HG02852 (cell line): ENCODE results near the gene RHBDL3.
A peak's percentile ranks its signal among the peaks of the same experiment; 100 is the strongest.
"Not testable (repeated sequence)": the region's sequence is repeated elsewhere in the genome, so short reads cannot be mapped to it uniquely, and the experiment has no call there.

Source experiments
- ATAC-seq: cut with Tn5 transposase; IDR thresholded peaks from one replicate; pipeline ENCODE4 v1.9.1; 2021; ENCODE audit warnings: mild to moderate bottlenecking, moderate library complexity; ENCODE audit not compliant: unreplicated experiment

Gene RHBDL3

DNA sequence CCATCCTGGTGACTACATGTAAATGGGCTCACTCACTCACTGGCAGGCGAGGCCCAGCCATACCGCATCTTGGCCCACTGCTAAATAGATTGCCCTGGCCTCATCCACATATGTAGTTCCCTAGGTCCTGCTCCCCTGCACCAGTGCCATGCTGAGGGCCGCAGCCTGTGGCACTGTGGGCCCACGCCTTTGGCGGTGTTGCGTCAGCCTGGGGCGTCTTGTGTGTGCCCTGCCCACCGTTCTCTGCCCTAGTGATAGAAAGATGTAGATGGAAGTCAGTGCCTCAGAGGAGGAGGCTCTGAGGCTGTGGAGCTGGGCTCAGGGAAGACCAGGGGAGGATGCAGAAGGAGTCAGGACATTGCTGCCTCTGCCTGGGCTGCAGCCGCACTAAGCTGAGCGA, 57.4 kb downstream of the RHBDL3 start:
- ATAC-seq = no peak

DNA sequence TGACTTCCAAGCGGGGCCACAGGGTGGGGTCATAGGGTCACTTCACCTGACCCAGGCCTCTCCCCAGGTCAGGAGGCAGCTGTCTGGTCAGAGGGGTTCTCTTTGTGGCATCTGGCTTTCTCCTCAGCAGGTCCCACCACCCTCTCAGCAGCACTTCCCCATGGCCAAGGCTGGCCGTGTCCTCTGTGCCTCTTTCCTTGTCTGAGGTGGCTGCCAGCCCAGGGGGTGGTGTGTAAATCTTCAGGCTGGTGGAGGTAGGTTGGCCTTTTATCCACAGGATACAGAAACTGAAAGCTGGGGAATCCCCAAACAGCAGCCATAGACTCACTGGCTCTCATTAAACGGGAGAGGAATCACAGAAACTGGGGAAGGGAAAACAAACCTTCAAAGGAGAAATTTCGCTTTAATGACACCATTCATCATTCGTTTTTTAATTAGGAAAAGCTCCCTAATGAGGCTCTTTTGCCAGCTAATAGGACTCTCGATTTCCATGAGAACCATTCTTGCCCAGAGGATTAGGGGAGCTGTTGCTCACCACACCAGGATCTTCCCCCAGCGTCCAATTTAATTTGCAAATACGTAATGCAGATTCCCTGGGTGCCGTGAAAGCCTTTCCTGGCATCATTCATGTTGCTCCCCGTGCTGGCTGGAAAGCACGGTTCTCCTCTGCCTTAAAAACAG, 58.3 kb downstream of the RHBDL3 start:
- no peak for ATAC-seq

DNA sequence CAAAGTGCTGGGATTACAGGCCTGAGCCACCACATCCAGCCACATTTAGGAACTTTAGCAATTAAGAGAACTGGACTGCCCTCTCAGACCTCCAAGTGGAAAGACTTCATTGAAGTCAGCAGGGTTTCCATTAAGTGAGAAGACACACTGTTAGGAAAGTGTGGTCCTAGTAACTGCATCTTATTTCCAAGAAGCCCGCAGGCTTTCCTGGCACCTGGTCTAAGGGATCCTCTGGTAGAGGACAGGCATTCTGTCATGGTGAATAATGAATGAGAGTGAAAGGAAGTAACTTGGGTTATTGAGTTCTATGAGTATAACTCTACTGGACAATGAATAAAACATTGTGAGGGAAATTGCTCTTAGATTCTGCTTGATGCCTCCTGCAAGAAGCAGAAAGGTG, 62.3 kb downstream of the RHBDL3 start:
- no peak for ATAC-seq

DNA sequence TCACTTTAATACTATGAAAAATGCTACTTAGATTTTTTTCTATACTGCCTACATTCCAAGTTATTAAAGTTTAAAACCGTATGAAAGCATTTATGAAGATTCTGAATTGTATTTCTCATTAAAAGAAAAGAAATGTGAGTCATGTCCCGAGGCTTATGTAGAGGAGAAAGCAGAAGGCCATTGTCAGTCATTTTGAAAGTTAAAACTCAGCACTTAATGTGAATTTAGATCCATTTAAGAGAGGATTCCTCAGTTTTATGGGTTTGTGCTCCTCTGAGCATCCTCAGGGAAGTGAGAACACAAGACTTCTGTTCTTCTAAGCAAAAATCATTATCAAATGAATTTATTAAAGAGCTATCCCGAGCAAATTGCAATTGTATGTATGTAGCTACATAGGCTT, 64.5 kb downstream of the RHBDL3 start:
- ATAC-seq = no peak

DNA sequence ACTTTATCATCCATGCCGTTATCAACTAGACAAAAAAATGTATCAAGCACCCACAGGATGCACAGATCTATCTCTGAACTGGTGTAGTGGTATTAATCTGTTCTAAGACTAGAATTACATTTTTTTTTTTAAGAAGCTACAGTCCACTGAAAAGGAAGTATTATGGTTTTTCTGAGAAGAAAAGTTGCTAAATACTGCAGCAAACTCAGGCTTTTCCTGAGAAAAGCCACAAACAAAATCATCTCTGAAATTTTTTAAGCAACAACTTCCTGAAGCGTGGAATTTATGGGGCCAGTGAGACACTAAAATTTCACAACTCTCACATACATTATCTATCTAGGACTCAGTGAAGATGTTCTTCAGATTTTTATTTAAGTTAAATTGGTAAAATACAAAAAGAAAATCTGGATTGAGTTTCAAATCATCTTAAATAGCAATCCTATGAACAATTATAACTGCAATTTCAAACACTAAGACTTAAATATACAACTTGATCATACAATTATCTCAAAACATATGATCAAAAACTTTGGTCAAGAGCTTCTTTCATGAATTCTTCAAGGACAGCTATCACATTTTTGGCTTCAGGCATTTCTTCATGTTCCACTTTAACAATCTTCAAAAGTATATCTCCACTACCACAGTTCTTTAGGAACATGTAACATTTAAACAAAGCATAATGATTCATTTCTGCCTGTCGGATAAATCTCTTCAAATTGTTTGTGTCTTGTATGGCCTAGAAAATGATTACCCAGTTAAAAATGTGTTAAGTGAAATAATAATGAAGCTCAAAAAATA, 65.8 kb downstream of the RHBDL3 start:
- no peak for ATAC-seq

DNA sequence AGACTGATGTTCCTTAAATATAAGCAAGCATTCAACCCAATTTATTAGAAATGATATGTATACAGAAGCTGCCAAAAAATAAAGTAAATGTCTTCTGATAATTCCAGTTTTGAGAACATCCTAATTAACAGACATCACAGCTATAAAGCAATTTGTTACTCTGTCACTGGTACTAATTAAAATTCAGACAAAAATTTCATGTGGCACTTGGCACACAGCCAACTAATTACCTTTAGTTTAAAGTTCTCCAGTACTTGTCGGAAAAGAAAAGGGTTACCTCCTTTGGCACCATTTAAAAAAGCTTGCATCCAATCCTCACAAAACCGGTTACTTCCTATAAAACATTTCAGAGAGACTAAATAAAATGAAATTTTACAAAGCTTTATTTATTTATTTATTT, 67.6 kb downstream of the RHBDL3 start:
- ATAC-seq = no peak

DNA sequence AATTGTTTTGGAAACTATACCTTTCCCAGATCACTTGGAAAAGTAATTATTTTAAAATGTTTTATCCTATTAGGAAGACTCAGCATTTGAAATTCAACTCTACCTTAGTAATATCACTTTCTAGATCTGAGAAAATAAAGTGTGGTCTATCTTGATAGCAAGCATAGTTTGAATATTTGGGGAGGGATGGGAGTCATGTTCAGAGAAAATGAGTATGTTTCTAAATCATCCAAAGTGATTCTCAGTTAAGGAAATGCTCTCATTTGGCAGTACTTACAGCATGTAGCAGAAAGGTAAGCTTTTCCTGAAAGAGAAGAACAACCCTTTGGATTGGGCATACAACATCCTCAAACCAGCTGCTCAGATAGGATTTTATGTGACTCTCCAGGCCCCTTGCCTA, 69.4 kb downstream of the RHBDL3 start:
- no peak for ATAC-seq

DNA sequence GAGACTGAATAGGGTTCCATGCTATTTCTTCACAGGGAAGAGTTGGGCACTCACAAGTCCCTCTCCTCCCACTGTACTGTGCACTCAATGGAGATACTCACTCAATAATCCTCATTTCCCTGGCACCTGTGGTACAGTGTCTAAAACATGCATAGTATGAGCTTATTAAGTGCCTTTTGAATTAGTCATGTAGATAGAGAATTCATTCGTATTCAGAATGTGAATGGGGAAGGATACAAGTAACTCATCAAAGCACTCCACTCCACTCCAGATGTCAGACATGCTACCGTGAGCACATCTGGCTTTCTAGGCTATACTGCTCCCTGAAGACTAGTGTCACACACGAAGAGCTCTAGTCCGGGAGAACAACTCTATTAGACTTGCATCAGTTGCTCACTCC, 70.1 kb downstream of the RHBDL3 start:
- no peak for ATAC-seq

DNA sequence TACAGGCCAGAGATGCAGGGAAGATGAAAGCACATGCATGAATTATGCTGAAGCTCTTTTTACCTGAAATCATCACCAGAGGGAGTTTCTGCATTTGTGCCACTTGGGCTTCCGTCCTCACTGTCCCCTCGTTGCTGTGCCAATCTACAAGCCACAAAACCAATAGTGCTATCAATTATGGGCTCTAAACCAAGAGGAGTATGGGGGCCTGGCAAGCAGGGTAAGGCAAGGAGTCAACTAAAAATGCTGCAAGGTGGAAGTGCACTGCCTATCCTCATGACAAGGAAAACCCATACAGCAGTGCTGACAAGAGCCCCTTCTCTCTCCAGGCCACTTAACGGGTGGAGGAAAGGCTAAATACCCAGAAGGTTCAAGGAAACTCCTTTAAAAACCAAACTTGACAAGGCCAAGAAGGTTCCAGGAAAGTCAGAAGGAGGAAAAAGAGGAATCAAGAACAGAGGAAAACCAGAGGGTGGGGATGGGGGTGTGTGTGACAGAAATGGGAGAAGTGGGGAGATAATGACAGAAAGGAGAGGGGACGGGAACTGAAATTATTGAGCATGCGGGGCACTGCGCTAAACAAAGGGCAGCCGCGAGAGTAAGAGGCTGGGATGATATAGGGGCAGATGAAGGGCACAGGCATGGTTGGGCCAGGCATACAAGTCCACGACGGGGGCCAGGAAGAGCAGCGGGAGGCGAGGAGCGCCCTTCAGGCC, 75.7 kb downstream of the RHBDL3 start:
- no peak for ATAC-seq

DNA sequence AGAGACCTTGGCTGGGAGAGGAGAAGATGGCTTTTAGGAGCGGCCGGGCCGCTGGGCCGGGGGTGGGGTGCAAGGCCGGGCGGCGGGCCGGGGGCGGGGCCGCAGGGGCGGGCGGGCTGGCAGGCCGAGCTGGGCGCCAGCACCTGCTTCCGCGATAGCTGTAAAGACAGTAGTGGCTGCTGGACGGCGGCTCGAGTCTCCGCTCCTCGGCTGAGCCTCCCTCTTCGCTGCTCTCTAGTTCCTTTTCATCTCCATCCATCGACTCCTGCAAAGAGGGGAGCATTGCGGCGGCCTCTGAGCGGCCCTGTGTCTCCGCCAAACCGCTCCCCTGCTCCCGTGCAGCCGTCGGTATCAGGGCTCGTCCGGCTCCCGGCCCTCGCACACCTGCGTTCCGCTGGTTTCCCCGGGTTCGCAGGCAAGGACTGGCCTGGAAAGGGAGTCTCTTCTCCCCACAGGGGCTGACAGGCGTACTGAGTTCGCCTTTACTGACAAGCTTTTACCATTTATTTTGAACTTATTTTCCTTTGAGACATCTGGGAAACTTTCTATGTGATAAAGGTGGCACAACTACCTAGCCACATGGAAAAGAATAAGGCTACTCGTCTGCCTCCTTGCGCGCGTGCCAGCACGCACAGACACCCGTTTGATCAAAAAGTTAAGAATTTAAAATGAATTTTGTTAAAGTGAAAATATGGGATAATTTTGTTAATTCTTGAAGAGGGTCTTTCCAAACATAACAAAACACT, 76.4 kb downstream of the RHBDL3 start, which contains the start of gene C17orf75:
C17orf75 (minus strand) TSS at position 317 of the 746 bp plus-strand sequence; CDS start at position 283, 34 bp downstream.
- ATAC-seq = peak; percentile 89

DNA sequence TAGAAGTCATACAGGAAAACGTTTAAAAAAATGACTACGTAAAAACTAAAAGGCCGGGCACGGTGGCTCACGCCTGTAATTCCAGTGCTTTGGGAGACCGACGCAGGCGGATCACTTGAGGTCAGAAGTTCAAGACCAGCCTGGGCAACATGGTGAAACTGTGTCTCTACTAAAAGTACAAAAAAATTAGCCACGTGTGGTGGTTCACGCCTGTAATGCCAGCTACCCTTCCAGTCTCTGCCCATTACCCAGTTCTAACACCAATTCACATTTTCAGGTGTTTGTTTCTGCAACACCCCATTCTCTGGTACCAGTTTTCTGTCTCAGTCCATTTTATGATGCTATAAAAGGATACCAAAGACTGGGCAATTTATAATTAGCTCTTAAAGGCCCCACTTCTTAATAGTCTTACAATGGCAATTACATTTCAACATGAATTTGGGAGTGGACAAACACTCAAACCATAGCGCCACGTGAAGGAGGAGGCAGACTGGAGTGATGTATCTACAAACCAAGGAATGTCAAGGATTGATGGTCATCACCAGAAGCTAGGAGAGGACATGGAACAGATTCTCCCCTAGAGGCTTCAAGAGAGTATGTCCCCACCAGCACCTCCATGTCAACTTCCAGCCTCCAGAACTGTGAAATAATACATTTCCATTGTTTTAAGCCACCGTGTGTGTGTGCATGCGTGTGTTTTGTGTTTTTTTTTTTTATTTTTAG, 77.1 kb downstream of the RHBDL3 start:
- ATAC-seq = no peak

DNA sequence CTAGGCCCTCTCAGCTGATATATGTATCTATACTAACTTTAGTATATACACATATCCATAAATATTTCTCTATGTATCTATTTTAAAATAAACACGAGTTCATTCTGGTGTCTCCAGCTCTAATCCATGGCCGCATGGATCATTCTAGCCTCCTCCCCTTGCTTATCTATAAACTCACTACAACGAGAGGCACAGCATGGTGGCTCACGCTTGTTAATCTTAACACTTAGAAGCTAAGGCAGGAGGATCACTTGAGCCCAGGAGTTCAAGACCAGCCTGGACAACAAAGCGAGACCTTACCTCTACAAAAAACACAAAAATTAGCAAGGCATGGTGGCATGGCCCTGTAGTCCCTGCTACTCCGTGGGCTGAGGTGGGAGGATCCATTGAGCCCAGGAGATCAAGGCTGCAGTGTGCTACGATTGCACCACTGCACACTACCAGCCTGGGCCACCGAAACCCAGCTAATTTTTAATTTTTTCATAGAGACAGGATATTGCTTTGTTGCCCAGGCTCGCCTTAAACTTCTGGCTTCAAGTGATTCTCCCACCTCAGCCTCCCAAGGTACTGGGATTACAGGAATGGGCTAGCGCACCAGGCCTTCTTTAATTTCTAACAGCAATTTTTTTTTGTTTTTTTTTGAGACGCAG, 80.4 kb downstream of the RHBDL3 start:
- ATAC-seq = no peak

DNA sequence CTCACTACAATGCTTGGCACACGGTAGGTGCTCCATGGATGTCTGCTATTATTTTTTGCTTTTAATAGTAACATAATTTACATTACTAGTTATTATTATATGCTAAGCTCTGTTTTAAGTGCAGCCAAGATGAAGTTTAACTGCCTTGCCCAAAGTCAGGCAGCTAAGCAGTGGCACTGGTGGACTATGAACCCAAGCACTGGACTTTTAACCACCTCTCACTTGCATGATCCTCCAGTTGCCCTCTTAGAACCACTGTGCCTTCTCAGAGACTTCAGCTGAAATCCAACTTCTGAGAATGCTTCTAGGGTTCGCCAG, 82.8 kb downstream of the RHBDL3 start:
- no peak for ATAC-seq

DNA sequence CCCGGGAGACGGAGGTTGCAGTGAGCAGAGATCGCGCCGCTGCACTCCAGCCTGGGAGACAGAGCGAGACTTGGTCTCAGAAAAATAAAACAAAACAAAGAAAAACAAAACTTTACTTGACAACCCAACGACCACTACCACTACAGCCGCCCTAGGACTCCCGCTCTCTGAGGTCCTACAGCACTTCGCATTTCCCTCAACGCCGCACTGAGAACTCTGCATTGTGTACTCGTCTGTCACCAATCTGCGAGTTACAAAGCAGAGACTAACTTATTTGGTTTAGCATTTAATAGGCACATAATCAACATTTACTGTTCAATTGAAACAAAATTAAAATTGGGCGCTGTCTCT, 83.8 kb downstream of the RHBDL3 start:
- ATAC-seq = no peak

DNA sequence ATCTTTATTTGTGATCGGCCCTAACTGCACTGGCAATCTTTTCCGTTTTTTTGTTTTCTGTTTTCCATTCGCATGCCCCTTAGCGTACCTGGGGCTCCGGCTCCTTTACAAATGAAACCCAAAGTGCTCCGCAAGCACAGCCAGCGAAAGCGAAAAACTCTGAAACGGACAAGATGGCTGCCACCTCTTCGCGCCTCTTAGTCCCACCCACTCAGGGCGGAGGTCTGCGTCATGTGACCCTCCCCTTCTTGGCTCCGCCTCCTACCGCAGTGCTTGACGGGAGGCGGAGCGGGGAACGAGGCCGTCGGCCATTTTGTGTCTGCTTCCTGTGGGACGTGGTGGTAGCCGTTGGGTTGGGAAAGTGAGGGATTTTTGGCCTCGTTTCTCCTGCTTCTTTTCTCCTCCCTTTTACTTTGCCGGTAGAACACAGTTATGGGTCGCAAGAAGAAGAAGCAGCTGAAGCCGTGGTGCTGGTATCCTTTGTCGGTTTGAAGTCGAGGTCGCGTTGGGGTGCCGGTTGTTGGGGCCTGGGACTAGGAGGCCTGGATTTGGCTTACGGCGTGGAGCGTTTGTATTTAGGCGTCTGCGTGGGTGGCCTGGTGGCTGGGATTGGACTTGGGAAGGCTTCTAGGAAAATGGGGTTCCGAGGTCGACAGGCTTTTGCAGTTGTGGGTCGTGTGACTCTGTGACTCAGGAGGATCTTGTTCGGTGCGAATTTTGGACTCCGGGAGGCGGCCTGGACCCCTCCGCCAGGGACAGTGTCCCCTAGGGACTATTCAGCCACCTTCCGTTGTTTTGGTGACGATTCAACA, 84.4 kb downstream of the RHBDL3 start, which contains the start of gene ZNF207:
ZNF207 (plus strand) TSS at position 304 of the 812 bp plus-strand sequence; CDS start at position 433, 129 bp downstream.
- peak; percentile 87 for ATAC-seq

DNA sequence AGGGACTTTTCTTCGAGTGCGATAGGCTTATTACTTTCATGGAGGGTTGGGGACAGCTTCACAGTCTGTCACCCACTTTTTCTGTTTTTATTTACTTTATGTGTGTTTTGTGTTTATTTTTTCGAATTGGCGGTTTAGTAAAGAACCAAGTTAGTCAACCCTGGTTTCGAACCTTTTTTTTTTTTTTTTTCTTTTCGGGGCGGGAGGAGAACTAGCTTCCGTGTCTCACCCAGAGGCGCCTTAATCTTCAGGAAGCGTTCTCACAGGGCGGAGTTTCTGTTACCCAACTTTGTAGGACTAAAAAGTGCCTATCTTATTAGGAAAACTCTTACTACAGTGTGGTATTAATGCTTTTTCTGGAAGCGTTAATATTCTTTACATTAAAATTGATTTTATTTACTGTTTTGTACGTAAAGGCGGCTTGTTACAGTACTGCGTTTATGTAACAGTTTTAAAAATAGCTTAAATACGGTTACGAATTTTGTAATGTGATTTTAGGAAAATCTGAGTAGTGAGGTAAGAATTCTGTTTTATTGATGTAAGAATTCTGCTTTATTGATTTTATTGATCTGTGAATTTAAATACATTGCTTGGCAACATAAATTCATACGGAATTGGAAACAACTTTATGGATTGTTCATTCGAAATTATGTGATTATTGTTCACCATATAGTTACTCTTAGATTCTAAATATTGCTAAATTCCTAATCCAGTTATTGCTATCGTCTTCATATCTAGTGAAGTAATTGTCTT, 85.2 kb downstream of the RHBDL3 start:
- peak; percentile 28 for ATAC-seq

DNA sequence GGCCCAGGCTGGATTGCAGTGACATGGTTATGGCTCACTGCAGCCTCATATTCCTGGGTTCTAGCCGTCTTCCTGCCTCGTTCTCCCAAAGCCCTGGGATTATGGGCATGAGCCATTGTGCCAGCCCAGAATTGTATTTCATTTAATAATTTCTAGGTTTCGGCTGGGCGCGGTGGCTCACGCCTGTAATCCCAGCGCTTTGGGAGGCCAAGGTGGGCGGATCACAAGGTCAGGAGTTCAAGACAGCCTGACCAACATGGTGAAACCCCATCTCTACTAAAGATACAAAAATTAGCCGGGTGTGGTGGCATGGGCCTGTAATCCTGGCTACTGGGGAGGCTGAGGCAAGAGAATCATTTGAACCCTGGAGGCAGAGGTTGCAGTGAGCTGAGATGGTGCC, 87.1 kb downstream of the RHBDL3 start:
- not testable (repeated sequence) for ATAC-seq

DNA sequence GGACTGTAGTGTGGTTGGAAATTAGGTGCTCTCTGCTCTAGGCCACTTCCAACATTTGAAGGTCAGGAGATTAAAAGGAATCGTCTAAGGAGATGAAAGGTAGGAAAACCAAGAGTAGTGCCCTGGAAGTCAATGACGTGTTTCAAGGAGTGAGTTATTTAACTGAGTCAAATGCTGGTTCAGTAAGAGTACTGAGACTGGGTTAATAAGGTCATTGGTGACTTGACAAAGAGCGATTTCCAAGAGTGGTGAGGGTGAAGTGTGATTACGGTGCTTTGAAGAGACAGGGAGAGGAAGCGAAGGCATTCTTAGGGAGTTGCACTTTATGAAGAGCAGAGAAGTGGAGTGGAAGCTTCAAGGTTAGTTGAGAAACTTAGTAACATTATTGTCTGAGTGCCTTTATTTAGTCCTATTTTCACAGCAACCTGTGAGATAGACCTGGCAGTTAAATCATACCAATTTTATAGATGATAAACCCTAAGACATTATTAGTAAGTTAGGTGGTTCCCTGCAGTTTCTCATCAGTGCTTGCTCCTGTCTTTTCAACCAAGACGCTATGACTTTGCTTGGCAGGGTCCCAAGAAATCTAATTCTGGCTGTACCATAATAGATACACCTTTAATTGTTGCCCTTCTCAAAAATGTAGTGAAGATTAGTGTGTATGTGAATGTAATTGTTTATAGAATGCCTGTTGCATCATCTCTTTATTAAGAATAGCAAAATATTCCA, 90.2 kb downstream of the RHBDL3 start:
- ATAC-seq = no peak
